BLaER1 (cell line): ENCODE measurements around the gene ST3GAL6.

ENCODE experiments used
- H3K27ac ChIP-seq: shearing (Covaris generic); formaldehyde crosslinking; 2 replicates; pipeline ENCODE4 v1.8.1; 2022
- H3K27me3 ChIP-seq: shearing (Covaris generic); formaldehyde crosslinking; 2 replicates; pipeline ENCODE4 v1.8.1; 2022
- H3K36me3 ChIP-seq: shearing (Covaris generic); formaldehyde crosslinking; 2 replicates; pipeline ENCODE4 v1.8.1; 2022
- H3K4me1 ChIP-seq: shearing (Covaris generic); formaldehyde crosslinking; 2 replicates; pipeline ENCODE4 v1.8.1; 2022
- H3K4me2 ChIP-seq: shearing (Covaris generic); formaldehyde crosslinking; 2 replicates; pipeline ENCODE4 v1.8.1; 2022
- H3K4me3 ChIP-seq: shearing (Covaris generic); formaldehyde crosslinking; 2 replicates; pipeline ENCODE4 v1.8.1; 2022
- H3K9ac ChIP-seq: shearing (Covaris generic); formaldehyde crosslinking; 2 replicates; pipeline ENCODE4 v1.8.1; 2022
- H3K9me3 ChIP-seq: shearing (Covaris generic); formaldehyde crosslinking; 2 replicates; pipeline ENCODE4 v1.8.1; 2022
- H4K20me1 ChIP-seq: shearing (Covaris generic); formaldehyde crosslinking; 2 replicates; pipeline ENCODE4 v1.8.1; 2022
- Cebpa-rat ChIP-seq: shearing (Covaris generic); IDR thresholded peaks from 2 replicates; pipeline ENCODE4 v1.8.1; 2022

The ST3GAL6 gene

GRCh38 chr3:98796334-98796733, 33.2 kb downstream of the ST3GAL6 start:
- Histone ChIP-seq H3K27ac (no peak overlapping the region), H3K9ac (no peak overlapping the region), H3K4me1 (no peaks in the 10 kb centered on the region), H3K4me2 (no peak overlapping the region), H3K9me3 (no peaks in the 10 kb centered on the region), H3K27me3 (no peaks in the 10 kb centered on the region), H4K20me1 (no peaks in the 10 kb centered on the region), H3K36me3 (peaks cover 16% of the 10 kb centered on the region), H3K4me3 (no peak overlapping the region)
- TF ChIP-seq Cebpa-rat: no peak

DNA sequence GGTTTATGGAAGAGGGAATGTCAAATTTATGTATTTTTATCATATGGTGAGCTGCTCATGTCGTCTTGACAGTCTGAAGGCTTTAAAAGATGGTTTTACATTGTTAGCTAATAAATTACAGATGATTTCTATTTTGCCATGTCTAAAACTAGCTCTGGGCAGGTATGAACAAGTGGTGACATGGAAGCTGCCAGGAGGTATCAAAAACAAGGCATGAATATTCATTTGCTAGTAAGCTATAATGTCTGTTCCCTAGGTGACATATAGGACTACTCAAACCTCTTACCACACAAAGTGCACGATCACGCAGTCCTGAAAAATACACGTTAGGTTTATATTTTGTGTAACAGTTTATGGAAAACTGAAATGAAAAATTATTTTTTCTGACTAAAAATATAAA, 34.8 kb downstream of the ST3GAL6 start:
- H3K4me1 ChIP-seq: no peaks in the 10 kb centered on the region
- H3K9me3 ChIP-seq: no peaks in the 10 kb centered on the region
- no peak overlapping the region for H3K9ac ChIP-seq
- H3K36me3 ChIP-seq: peaks cover 19% of the 10 kb centered on the region
- H3K4me3 ChIP-seq: no peak overlapping the region
- TF ChIP-seq Cebpa-rat: no peak
- H3K27ac ChIP-seq: no peak overlapping the region
- H3K4me2 ChIP-seq: no peak overlapping the region
- no peaks in the 10 kb centered on the region for H4K20me1 ChIP-seq
- H3K27me3 ChIP-seq: no peaks in the 10 kb centered on the region

DNA sequence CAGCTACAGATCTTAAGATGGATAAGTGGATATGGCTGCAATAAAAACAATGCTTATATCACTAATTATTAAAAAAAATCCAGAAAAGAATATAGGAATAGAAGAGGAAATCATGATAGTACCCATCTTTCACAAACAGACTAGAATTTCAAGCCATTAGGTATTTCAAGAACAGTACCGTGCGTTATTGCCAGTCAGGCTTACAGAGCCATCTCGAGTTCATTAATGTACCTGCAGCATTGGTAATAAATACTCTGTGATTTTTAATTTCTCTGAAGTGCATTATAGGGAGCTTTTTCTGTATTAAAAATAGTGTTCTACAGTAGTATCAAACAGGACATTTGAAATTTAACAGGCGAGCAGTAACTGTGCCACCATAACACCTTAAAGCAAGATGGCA, 35.7 kb downstream of the ST3GAL6 start:
- Histone ChIP-seq H3K4me2 (no peak overlapping the region), H3K27me3 (no peaks in the 10 kb centered on the region), H3K27ac (no peak overlapping the region), H3K9ac (no peak overlapping the region), H3K4me3 (no peak overlapping the region), H4K20me1 (no peaks in the 10 kb centered on the region), H3K9me3 (no peaks in the 10 kb centered on the region), H3K4me1 (no peaks in the 10 kb centered on the region), H3K36me3 (peaks cover 19% of the 10 kb centered on the region)
- no peak for TF ChIP-seq Cebpa-rat

DNA sequence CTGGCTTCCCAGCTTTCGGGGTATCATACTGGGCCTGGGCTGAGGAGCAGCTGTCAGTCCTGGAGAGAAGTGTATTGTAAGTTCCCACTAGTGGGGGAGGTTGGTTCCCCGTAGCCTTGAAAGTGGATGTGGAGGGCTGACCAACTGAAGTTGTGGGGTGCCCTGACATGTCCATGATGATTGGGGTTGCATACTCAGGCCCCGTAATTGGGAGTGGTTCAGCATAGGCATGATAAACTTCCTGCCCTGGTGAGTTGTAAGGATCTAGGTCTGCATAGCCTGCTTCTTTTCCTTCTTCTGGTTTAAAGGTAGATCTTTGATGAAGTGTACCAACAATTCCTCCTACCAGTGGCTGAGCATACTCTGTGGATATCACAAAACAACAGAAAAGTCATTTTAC, 36.3 kb downstream of the ST3GAL6 start:
- Histone ChIP-seq H3K9me3 (no peaks in the 10 kb centered on the region), H3K4me3 (no peak overlapping the region), H3K9ac (no peak overlapping the region), H3K36me3 (peaks cover 19% of the 10 kb centered on the region), H3K4me2 (no peak overlapping the region), H3K27me3 (no peaks in the 10 kb centered on the region), H3K4me1 (no peaks in the 10 kb centered on the region), H4K20me1 (no peaks in the 10 kb centered on the region), H3K27ac (no peak overlapping the region)
- no peak for TF ChIP-seq Cebpa-rat

DNA sequence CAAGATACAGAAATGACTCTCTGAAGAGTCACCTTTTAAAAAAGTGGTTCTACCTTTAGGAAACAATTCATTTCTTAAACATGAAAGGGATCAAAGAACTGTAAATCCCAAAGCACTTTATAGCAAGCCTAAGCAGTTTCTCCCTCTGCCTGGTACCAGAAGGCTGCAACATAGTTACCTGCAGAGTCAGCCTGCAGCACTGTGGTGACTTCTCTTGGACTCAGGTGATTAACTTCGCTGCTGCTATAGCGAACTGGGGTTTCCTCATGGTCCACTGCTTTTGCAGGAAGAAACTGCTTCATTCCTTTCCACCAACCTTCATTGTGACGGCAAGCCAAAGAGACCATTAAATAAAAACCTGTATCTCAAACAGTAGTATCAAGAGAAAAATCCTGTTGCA, 37.3 kb downstream of the ST3GAL6 start:
- TF ChIP-seq Cebpa-rat: no peak
- Histone ChIP-seq H4K20me1 (no peaks in the 10 kb centered on the region), H3K4me3 (no peak overlapping the region), H3K9me3 (no peaks in the 10 kb centered on the region), H3K27ac (no peak overlapping the region), H3K27me3 (no peaks in the 10 kb centered on the region), H3K4me2 (no peak overlapping the region), H3K36me3 (peaks cover 26% of the 10 kb centered on the region), H3K4me1 (no peaks in the 10 kb centered on the region), H3K9ac (no peak overlapping the region)

DNA sequence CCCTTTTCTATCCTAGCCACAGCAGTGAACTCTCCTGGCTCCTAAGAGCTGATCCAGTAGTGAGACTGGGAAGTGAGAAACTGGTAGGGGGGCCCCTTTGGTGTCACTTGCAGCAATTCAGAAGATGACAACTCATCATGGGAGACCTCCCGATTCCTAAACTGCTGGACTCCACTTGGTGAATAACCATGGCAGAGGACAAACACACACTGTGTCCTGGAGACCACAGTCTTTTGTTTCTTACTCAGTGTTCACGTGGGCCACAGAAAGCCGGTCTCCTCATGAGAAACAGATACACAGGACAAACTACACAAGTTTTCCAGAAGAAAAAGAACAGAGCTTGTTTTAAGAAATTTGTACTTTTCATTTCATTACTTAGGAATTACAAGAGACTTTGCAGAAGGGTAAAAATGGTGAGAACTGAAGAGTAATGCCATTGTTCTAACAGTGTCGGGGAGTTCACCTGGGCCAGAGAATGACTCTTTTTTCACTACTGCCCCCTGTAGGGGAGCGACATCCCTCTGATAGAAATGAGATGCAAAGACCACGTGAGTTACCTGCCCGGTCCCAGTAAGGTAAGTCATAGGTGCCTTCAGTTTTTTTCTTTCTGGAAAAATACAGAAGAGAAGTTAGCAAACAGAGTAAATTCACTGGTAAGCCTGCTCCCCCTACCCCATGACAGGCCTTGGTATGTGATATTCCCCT, 38.1 kb downstream of the ST3GAL6 start:
- H3K27ac ChIP-seq: no peak overlapping the region
- no peaks in the 10 kb centered on the region for H3K27me3 ChIP-seq
- no peaks in the 10 kb centered on the region for H4K20me1 ChIP-seq
- no peak for TF ChIP-seq Cebpa-rat
- no peaks in the 10 kb centered on the region for H3K4me1 ChIP-seq
- no peak overlapping the region for H3K4me3 ChIP-seq
- peaks cover 34% of the 10 kb centered on the region for H3K36me3 ChIP-seq
- H3K9ac ChIP-seq: no peak overlapping the region
- H3K9me3 ChIP-seq: no peaks in the 10 kb centered on the region
- no peak overlapping the region for H3K4me2 ChIP-seq

- no peaks in the 10 kb centered on the region for H4K20me1 ChIP-seq
- no peak for TF ChIP-seq Cebpa-rat
- no peaks in the 10 kb centered on the region for H3K9me3 ChIP-seq
- no peak overlapping the region for H3K4me2 ChIP-seq
- H3K27ac ChIP-seq: no peak overlapping the region
- no peak overlapping the region for H3K4me3 ChIP-seq
- no peak overlapping the region for H3K9ac ChIP-seq
- H3K36me3 ChIP-seq: peaks cover 61% of the 10 kb centered on the region
- H3K4me1 ChIP-seq: no peaks in the 10 kb centered on the region
- no peaks in the 10 kb centered on the region for H3K27me3 ChIP-seq
These were observed 42.4 kb downstream of the ST3GAL6 start for GRCh38 chr3:98805571-98805970.

GRCh38 chr3:98806521-98806920, 43.4 kb downstream of the ST3GAL6 start:
- Histone ChIP-seq H4K20me1 (no peaks in the 10 kb centered on the region), H3K27ac (no peak overlapping the region), H3K27me3 (no peaks in the 10 kb centered on the region), H3K9me3 (no peaks in the 10 kb centered on the region), H3K9ac (no peak overlapping the region), H3K4me3 (no peak overlapping the region), H3K4me2 (no peak overlapping the region), H3K36me3 (peaks cover 53% of the 10 kb centered on the region), H3K4me1 (no peaks in the 10 kb centered on the region)
- TF ChIP-seq Cebpa-rat: no peak

- no peaks in the 10 kb centered on the region for H3K4me1 ChIP-seq
- no peak for TF ChIP-seq Cebpa-rat
- no peaks in the 10 kb centered on the region for H3K27me3 ChIP-seq
- no peak overlapping the region for H3K4me2 ChIP-seq
- H3K9ac ChIP-seq: no peak overlapping the region
- no peaks in the 10 kb centered on the region for H3K9me3 ChIP-seq
- H3K4me3 ChIP-seq: no peak overlapping the region
- peaks cover 52% of the 10 kb centered on the region for H3K36me3 ChIP-seq
- no peaks in the 10 kb centered on the region for H4K20me1 ChIP-seq
- H3K27ac ChIP-seq: no peak overlapping the region
These were observed 43.9 kb downstream of the ST3GAL6 start for GRCh38 chr3:98807011-98807410.

GRCh38 chr3:98807561-98807960, 44.4 kb downstream of the ST3GAL6 start:
- TF ChIP-seq Cebpa-rat: no peak
- Histone ChIP-seq H3K4me1 (no peaks in the 10 kb centered on the region), H3K9ac (no peak overlapping the region), H3K9me3 (no peaks in the 10 kb centered on the region), H3K36me3 (peaks cover 52% of the 10 kb centered on the region), H3K27me3 (no peaks in the 10 kb centered on the region), H3K4me3 (no peak overlapping the region), H3K27ac (no peak overlapping the region), H4K20me1 (no peaks in the 10 kb centered on the region), H3K4me2 (no peak overlapping the region)

- Histone ChIP-seq H3K36me3 (peaks cover 54% of the 10 kb centered on the region), H3K4me2 (no peak overlapping the region), H4K20me1 (no peaks in the 10 kb centered on the region), H3K9me3 (no peaks in the 10 kb centered on the region), H3K9ac (no peak overlapping the region), H3K4me3 (no peak overlapping the region), H3K4me1 (no peaks in the 10 kb centered on the region), H3K27me3 (no peaks in the 10 kb centered on the region), H3K27ac (no peak overlapping the region)
- TF ChIP-seq Cebpa-rat: no peak
These were observed 44.9 kb downstream of the ST3GAL6 start for GRCh38 chr3:98808071-98808470.
